GM12878 (cell line): ENCODE data around the gene RNF169.

Source experiments
- BCL11A ChIP-seq: IDR thresholded peaks from 2 replicates; pipeline ENCODE4 v1.6.1; 2011; ENCODE audit warnings: low read depth, low read length
- CTCF ChIP-seq, 3 experiments: IDR thresholded peaks in 2 of 3; conservative IDR thresholded peaks in 1 of 3; 2 replicates each; pipeline ENCODE4 v1.5.1; 2011; ENCODE audit warnings: low read depth in 3 of 3, low read length in 3 of 3, mild to moderate bottlenecking in 3 of 3, control low read depth in 2 of 3, moderate library complexity in 2 of 3, inconsistent platforms in 1 of 3, mixed read lengths in 1 of 3; ENCODE audit not compliant: control insufficient read depth in 2 of 3, insufficient read depth in 1 of 3; ENCODE audit errors: extremely low read depth in 1 of 3
- EGR1 ChIP-seq, 2 experiments: IDR thresholded peaks; 1 replicate in 1 of 2; 2 replicates in 1 of 2; pipeline ENCODE4 v1.6.1; 2011 to 2012; ENCODE audit warnings: low read depth in 2 of 2, low read length in 2 of 2, borderline replicate concordance in 1 of 2, mild to moderate bottlenecking in 1 of 2, moderate library complexity in 1 of 2
- EP300 ChIP-seq, 2 experiments: fragments of 150-350 bp in 1 of 2; IDR thresholded peaks; 2 replicates each; pipeline ENCODE4 v1.6.1; 2011 to 2012; ENCODE audit warnings: low read depth in 2 of 2, low read length in 2 of 2, borderline replicate concordance in 1 of 2, improper control_type of control experiment in 1 of 2, inconsistent platforms in 1 of 2; ENCODE audit not compliant: control insufficient read depth in 1 of 2
- NR2C2 ChIP-seq: IDR thresholded peaks from 2 replicates; pipeline ENCODE4 v1.6.1; 2011; ENCODE audit warnings: borderline replicate concordance, low read depth; ENCODE audit not compliant: control insufficient read depth, insufficient read length
- POLR2A ChIP-seq: IDR thresholded peaks from 2 replicates; pipeline ENCODE4 v1.6.1; 2011; ENCODE audit warnings: low read depth, mild to moderate bottlenecking, low read length
- SP1 ChIP-seq: IDR thresholded peaks from one replicate; pipeline ENCODE4 v1.6.1; 2011; ENCODE audit warnings: low read depth, low read length
- YY1 ChIP-seq: IDR thresholded peaks from 2 replicates; pipeline ENCODE4 v1.6.1; 2011; ENCODE audit warnings: low read depth, mild to moderate bottlenecking, low read length
- TF ChIP-seq, protein P1 (sequence below): IDR thresholded peaks from 2 replicates; pipeline ENCODE4 v1.6.1; 2012; ENCODE audit warnings: low read length, inconsistent platforms
- TF ChIP-seq, protein P2 (sequence below): fragments of 450-650 bp; IDR thresholded peaks from 2 replicates; pipeline ENCODE4 v1.6.1; 2016; ENCODE audit warnings: mild to moderate bottlenecking
- TF ChIP-seq, protein P3 (sequence below): IDR thresholded peaks from 2 replicates; pipeline ENCODE4 v1.6.1; 2011; ENCODE audit warnings: borderline replicate concordance, low read depth, mild to moderate bottlenecking, moderate library complexity, mixed read lengths, low read length; ENCODE audit not compliant: insufficient read depth; ENCODE audit errors: extremely low read length

GRCh38 chr11:74870485-74870884 lies 121.8 kb downstream of the RNF169 start:
- TF ChIP-seq NR2C2 (no peak), EP300 (IDR thresholded peaks at IDR 0.05; ENCODE audit: borderline replicate concordance in 1 of 2, control insufficient read depth in 1 of 2, low read depth in 2 of 2, low read length in 2 of 2) (no peak), CTCF (IDR thresholded peaks at IDR 0.05 in 2 of 3, conservative IDR thresholded peaks at IDR 0.05 in 1 of 3; ENCODE audit: control insufficient read depth in 2 of 3, extremely low read depth in 1 of 3, insufficient read depth in 1 of 3, low read depth in 3 of 3, low read length in 3 of 3) (peak in 2 of 3 experiments; percentile 41 to 48; a peak in 5 of 6 replicates), EGR1 (IDR thresholded peaks at IDR 0.05; ENCODE audit: borderline replicate concordance in 1 of 2, low read depth in 2 of 2, low read length in 2 of 2) (no peak), BCL11A (no peak), SP1 (no peak), POLR2A (no peak), YY1 (no peak)
- TF ChIP-seq, protein P1, sequence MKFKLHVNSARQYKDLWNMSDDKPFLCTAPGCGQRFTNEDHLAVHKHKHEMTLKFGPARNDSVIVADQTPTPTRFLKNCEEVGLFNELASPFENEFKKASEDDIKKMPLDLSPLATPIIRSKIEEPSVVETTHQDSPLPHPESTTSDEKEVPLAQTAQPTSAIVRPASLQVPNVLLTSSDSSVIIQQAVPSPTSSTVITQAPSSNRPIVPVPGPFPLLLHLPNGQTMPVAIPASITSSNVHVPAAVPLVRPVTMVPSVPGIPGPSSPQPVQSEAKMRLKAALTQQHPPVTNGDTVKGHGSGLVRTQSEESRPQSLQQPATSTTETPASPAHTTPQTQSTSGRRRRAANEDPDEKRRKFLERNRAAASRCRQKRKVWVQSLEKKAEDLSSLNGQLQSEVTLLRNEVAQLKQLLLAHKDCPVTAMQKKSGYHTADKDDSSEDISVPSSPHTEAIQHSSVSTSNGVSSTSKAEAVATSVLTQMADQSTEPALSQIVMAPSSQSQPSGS = no peak
- TF ChIP-seq, protein P2, sequence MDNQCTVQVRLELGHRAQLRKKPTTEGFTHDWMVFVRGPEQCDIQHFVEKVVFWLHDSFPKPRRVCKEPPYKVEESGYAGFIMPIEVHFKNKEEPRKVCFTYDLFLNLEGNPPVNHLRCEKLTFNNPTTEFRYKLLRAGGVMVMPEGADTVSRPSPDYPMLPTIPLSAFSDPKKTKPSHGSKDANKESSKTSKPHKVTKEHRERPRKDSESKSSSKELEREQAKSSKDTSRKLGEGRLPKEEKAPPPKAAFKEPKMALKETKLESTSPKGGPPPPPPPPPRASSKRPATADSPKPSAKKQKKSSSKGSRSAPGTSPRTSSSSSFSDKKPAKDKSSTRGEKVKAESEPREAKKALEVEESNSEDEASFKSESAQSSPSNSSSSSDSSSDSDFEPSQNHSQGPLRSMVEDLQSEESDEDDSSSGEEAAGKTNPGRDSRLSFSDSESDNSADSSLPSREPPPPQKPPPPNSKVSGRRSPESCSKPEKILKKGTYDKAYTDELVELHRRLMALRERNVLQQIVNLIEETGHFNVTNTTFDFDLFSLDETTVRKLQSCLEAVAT = no peak
- TF ChIP-seq, protein P3, sequence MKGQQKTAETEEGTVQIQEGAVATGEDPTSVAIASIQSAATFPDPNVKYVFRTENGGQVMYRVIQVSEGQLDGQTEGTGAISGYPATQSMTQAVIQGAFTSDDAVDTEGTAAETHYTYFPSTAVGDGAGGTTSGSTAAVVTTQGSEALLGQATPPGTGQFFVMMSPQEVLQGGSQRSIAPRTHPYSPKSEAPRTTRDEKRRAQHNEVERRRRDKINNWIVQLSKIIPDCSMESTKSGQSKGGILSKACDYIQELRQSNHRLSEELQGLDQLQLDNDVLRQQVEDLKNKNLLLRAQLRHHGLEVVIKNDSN = no peak
